Skeletal muscle satellite cell (primary cell): ENCODE results near the gene ZAP70.
"Not testable (repeated sequence)": the region's sequence is repeated elsewhere in the genome, so short reads cannot be mapped to it uniquely, and the experiment has no call there.

ENCODE experiments used
- H3K27me3 ChIP-seq: 2 replicates; pipeline ENCODE4 v1.7.0; 2013; ENCODE audit warnings: low read length; ENCODE audit not compliant: control insufficient read depth, insufficient read depth
- H3K36me3 ChIP-seq: 2 replicates; pipeline ENCODE4 v1.7.0; 2013; ENCODE audit warnings: mild to moderate bottlenecking, control low read depth, low read length; ENCODE audit not compliant: insufficient read depth
- H3K4me1 ChIP-seq: 2 replicates; pipeline ENCODE4 v1.7.0; 2013; ENCODE audit warnings: low read length; ENCODE audit not compliant: control insufficient read depth, insufficient read depth
- H3K4me2 ChIP-seq: 2 replicates; pipeline ENCODE4 v1.7.0; 2013; ENCODE audit warnings: mild to moderate bottlenecking, low read length
- H3K4me3 ChIP-seq: 2 replicates; pipeline ENCODE4 v1.7.0; 2013; ENCODE audit warnings: low read length
- H3K9ac ChIP-seq: 2 replicates; pipeline ENCODE4 v1.7.0; 2013; ENCODE audit warnings: mild to moderate bottlenecking, low read depth, low read length, moderate library complexity
- H3K9me3 ChIP-seq: replicated peaks from 2 replicates; pipeline ENCODE4 v1.7.0; 2013; ENCODE audit warnings: mild to moderate bottlenecking, control low read depth, low read length

Gene ZAP70

DNA sequence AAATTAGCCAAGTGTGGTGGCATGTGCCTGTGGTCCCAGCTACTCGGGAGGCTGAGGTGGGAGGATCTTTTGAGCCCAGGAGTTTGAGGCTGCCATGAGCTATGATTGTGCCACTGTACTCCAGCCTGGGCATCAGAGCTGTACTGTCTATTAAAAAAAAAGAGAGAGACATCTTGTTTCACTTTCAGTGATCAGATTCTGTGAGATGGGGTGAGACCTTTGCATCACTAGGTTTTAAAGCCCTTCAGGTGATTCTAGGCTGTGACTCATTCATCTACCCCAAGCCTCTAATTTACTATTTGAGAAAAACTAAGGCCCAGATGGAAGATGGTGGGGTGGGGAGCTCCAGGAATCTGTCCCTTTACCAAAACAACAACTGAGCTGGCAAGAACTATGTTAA is 36.8 kb upstream of the ZAP70 start:
- no peaks in the 10 kb centered on the region for H3K27me3 ChIP-seq
- H3K4me3 ChIP-seq: no peak overlapping the region
- H3K9me3 ChIP-seq: no peaks in the 10 kb centered on the region
- no peaks in the 10 kb centered on the region for H3K4me1 ChIP-seq
- H3K4me2 ChIP-seq: no peak overlapping the region
- H3K36me3 ChIP-seq: no peaks in the 10 kb centered on the region
- H3K9ac ChIP-seq: no peak overlapping the region

- Histone ChIP-seq H3K9ac (no peak overlapping the region), H3K27me3 (no peaks in the 10 kb centered on the region), H3K4me1 (no peaks in the 10 kb centered on the region), H3K36me3 (no peaks in the 10 kb centered on the region), H3K4me2 (no peak overlapping the region), H3K9me3 (no peaks in the 10 kb centered on the region), H3K4me3 (no peak overlapping the region)
These were observed 35.9 kb upstream of the ZAP70 start for GRCh38 chr2:97677480-97677879.

- no peaks in the 10 kb centered on the region for H3K4me1 ChIP-seq
- H3K9me3 ChIP-seq: no peaks in the 10 kb centered on the region
- H3K4me2 ChIP-seq: no peak overlapping the region
- H3K27me3 ChIP-seq: no peaks in the 10 kb centered on the region
- H3K36me3 ChIP-seq: no peaks in the 10 kb centered on the region
- H3K4me3 ChIP-seq: no peak overlapping the region
- no peak overlapping the region for H3K9ac ChIP-seq
These were observed 35.1 kb upstream of the ZAP70 start for GRCh38 chr2:97678298-97678697.

GRCh38 chr2:97687235-97687634 is 26.1 kb upstream of the ZAP70 start:
- H3K27me3 ChIP-seq, H3K4me3 ChIP-seq, H3K9me3 ChIP-seq, H3K9ac ChIP-seq, H3K4me1 ChIP-seq, H3K36me3 ChIP-seq, H3K4me2 ChIP-seq: not testable (repeated sequence)

- Histone ChIP-seq H3K9ac (no peak overlapping the region), H3K4me3 (no peak overlapping the region), H3K36me3 (no peaks in the 10 kb centered on the region), H3K9me3 (no peaks in the 10 kb centered on the region), H3K27me3 (no peaks in the 10 kb centered on the region), H3K4me2 (no peak overlapping the region), H3K4me1 (no peaks in the 10 kb centered on the region)
These were observed 25.1 kb upstream of the ZAP70 start for GRCh38 chr2:97688062-97688827.

GRCh38 chr2:97691166-97691565 is 22.2 kb upstream of the ZAP70 start:
- H3K36me3 ChIP-seq: no peaks in the 10 kb centered on the region
- no peak overlapping the region for H3K4me3 ChIP-seq
- no peaks in the 10 kb centered on the region for H3K4me1 ChIP-seq
- H3K9me3 ChIP-seq: no peaks in the 10 kb centered on the region
- H3K27me3 ChIP-seq: no peaks in the 10 kb centered on the region
- no peak overlapping the region for H3K4me2 ChIP-seq
- no peak overlapping the region for H3K9ac ChIP-seq

DNA sequence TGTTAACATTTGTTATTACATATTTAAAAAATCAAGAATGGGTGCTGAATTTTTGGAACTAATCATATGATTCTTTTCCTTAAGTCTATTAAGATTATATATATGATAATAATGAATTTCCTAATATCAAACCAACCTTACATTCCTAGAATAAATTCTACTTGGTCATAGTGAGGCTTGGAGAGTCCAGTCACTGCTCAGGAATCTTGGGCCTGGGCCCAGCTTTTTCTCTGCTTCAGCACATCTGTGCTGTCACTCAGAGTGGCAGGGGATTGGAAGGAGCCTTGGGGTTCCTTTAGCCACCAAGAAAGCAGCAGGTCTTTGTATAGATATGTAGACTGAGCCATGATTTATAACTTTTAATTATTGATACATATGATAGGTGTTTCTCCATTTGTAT is 19.9 kb upstream of the ZAP70 start:
- Histone ChIP-seq H3K36me3 (no peaks in the 10 kb centered on the region), H3K4me1 (no peaks in the 10 kb centered on the region), H3K4me2 (no peak overlapping the region), H3K4me3 (no peak overlapping the region), H3K9me3 (no peaks in the 10 kb centered on the region), H3K9ac (no peak overlapping the region), H3K27me3 (no peaks in the 10 kb centered on the region)

GRCh38 chr2:97695744-97696143 is 17.6 kb upstream of the ZAP70 start:
- no peaks in the 10 kb centered on the region for H3K27me3 ChIP-seq
- no peaks in the 10 kb centered on the region for H3K4me1 ChIP-seq
- H3K4me2 ChIP-seq: no peak overlapping the region
- H3K4me3 ChIP-seq: no peak overlapping the region
- H3K9me3 ChIP-seq: no peaks in the 10 kb centered on the region
- H3K9ac ChIP-seq: no peak overlapping the region
- H3K36me3 ChIP-seq: no peaks in the 10 kb centered on the region

DNA sequence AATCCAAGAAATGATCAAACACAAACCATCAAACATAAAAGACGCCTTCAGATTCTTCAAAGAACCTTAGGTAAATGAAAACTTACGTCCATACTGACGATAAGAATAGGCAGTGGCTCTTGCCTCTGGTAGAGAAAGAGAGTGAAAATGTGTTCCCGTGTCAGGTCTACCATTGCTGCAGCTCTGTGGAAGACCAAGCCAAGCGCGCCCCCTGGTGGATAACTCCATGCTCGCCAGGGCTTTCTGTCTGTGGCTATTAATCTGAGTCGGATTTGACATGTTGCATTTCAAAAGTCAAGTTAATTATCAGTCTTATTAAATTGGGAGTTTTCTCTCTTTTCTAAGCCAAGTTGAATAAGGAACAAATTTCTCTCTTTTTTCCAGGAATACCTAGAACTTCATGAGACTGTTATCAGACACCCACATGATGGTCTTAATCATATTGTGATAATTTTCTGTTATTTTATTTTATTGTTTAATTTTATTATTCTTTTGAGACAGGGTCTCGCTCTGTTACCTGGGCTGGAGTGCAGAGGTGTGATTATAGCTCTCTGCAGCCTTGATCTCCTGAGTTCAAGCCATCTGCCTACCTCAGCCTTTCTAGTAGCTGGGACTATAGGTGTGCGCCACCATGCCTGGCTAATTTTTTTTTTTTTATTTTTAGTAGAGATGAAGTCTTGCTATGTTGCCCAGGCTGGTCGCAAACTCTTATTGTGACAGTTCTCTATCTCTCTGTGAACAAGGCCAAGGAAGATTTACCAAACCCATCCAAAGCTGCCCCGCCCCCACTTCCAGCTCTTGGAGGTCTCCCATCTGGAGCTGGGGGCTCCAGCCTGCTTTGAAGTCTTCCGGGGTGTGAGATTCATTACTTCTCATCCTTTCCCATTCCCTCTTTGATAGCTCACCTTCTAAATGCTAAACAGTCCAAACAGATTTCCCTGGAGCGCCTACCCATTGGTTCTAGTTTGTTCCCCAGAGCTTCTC is 15.8 kb upstream of the ZAP70 start:
- H3K9ac ChIP-seq: no peak overlapping the region
- H3K36me3 ChIP-seq: no peaks in the 10 kb centered on the region
- H3K27me3 ChIP-seq: no peaks in the 10 kb centered on the region
- no peak overlapping the region for H3K4me3 ChIP-seq
- H3K9me3 ChIP-seq: no peaks in the 10 kb centered on the region
- H3K4me1 ChIP-seq: peaks cover 4% of the 10 kb centered on the region
- H3K4me2 ChIP-seq: peak overlapping the region; percentile 56

DNA sequence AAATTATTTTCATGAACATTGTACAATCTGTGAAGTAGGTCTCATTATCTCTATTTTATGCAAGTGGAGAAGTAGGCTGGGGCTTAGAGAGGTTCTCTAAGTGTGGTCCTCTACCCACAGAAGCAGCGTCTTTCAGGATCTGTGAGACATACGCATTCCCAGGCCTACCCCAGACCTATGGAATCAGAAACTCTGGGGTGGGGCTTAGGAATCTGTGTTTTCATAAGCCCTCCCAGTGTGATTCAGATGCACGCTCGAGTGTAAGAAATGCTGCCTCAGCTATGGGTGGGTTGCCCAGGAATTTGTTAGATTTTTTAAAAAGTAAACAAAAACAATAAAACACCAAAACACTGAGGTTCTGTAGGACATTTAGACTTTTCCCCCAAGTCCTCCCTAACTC is 14.8 kb upstream of the ZAP70 start:
- H3K36me3 ChIP-seq: no peaks in the 10 kb centered on the region
- H3K4me2 ChIP-seq: no peak overlapping the region
- no peak overlapping the region for H3K4me3 ChIP-seq

GRCh38 chr2:97699765-97700444 is 13.5 kb upstream of the ZAP70 start:
- no peak overlapping the region for H3K9ac ChIP-seq
- H3K4me2 ChIP-seq: no peak overlapping the region
- no peaks in the 10 kb centered on the region for H3K27me3 ChIP-seq
- H3K4me1 ChIP-seq: peaks cover 4% of the 10 kb centered on the region
- no peaks in the 10 kb centered on the region for H3K36me3 ChIP-seq
- H3K9me3 ChIP-seq: no peaks in the 10 kb centered on the region
- no peak overlapping the region for H3K4me3 ChIP-seq

More for the DNA sequence above, 14.8 kb upstream of the ZAP70 start:
- Histone ChIP-seq H3K9ac (no peak overlapping the region), H3K27me3 (no peaks in the 10 kb centered on the region), H3K9me3 (no peaks in the 10 kb centered on the region), H3K4me1 (peaks cover 4% of the 10 kb centered on the region)
